Natural killer cell treated with Interleukin-12 subunit alpha and Interleukin-12 subunit beta and Interleukin-15 and Interleukin-18, amount 100 ng/mL, for 72 hours (primary cell): ENCODE measurements around the gene ZNF664. TPM values are rescaled to one million over a fixed set of nuclear protein-coding genes. Genes with fewer than 3 reads are reported as not detected.
A peak's percentile ranks its signal among the peaks of the same experiment; 100 is the strongest.

Experiments
- ATAC-seq, 2 donors: fragments of 150-1000 bp; cut with Tn5 transposase in 1 of 2; sonication (Bioruptor Pico), chemical (Tn5 transposase) in 1 of 2; 2 replicates each; pipeline ENCODE4 v1.10.0; 2021
- DNase-seq: peaks from one replicate; pipeline ENCODE4 v3.0.0; 2022; ENCODE audit warnings: low spot score
- H3K27ac Mint-ChIP-seq, 2 donors: 1 replicate in 1 of 2; 2 replicates in 1 of 2; pipeline ENCODE4 v1.8.0; 2022; ENCODE audit warnings: mixed read lengths in 2 of 2, mild to moderate bottlenecking in 1 of 2, moderate library complexity in 1 of 2
- H3K27me3 Mint-ChIP-seq, 2 donors: 1 replicate in 1 of 2; 2 replicates in 1 of 2; pipeline ENCODE4 v1.8.0; 2022; ENCODE audit warnings: mixed read lengths in 2 of 2
- H3K36me3 Mint-ChIP-seq: one replicate; pipeline ENCODE4 v1.8.0; 2022; ENCODE audit warnings: mixed read lengths
- H3K4me1 Mint-ChIP-seq, 2 donors: 1 replicate in 1 of 2; 2 replicates in 1 of 2; pipeline ENCODE4 v1.8.0; 2022; ENCODE audit warnings: low read depth in 2 of 2, mixed read lengths in 2 of 2, mild to moderate bottlenecking in 1 of 2
- H3K4me3 Mint-ChIP-seq: one replicate; pipeline ENCODE4 v1.8.0; 2022; ENCODE audit warnings: mixed read lengths
- H3K9me3 Mint-ChIP-seq: 2 replicates; pipeline ENCODE4 v1.8.0; 2022; ENCODE audit warnings: mixed read lengths
- total RNA-seq, 2 donors: library from RNA; stranded (reverse); gene quantifications; one replicate each; pipeline ENCODE4 v1.2.3, GENCODE V29; 2022

ZNF664 gene
- total RNA-seq, 2 donors from 2014 or later, result 41.0 to 45.5 TPM

- no peaks in the 10 kb centered on the region for H3K9me3 Mint-ChIP-seq
- no peak overlapping the region for H3K4me3 Mint-ChIP-seq
- H3K27ac Mint-ChIP-seq, result no peak overlapping the region
- DNase-seq, result no peak
- no peaks in the 10 kb centered on the region for H3K4me1 Mint-ChIP-seq
- H3K27me3 Mint-ChIP-seq, result peaks cover 9 to 23% of the 10 kb centered on the region in 2 donors
- no peaks in the 10 kb centered on the region for H3K36me3 Mint-ChIP-seq
- no peak for ATAC-seq
These were observed 63.2 kb downstream of the ZNF664 start for GRCh38 chr12:124036171-124036598.

- no peaks in the 10 kb centered on the region for H3K36me3 Mint-ChIP-seq
- no peak overlapping the region for H3K4me3 Mint-ChIP-seq
- peaks cover 9 to 23% of the 10 kb centered on the region in 2 donors for H3K27me3 Mint-ChIP-seq
- no peak overlapping the region for H3K27ac Mint-ChIP-seq
- ATAC-seq (peak in 1 of 2 donors; percentile 63), DNase-seq (no peak)
- no peaks in the 10 kb centered on the region for H3K9me3 Mint-ChIP-seq
- no peaks in the 10 kb centered on the region for H3K4me1 Mint-ChIP-seq
These were observed 63.7 kb downstream of the ZNF664 start for GRCh38 chr12:124036657-124037109.

GRCh38 chr12:124037331-124037730 is 64.3 kb downstream of the ZNF664 start:
- H3K27ac Mint-ChIP-seq, result no peak overlapping the region
- no peaks in the 10 kb centered on the region for H3K36me3 Mint-ChIP-seq
- no peak overlapping the region for H3K4me3 Mint-ChIP-seq
- no peaks in the 10 kb centered on the region for H3K4me1 Mint-ChIP-seq
- ATAC-seq (no peak), DNase-seq (no peak)
- no peaks in the 10 kb centered on the region for H3K9me3 Mint-ChIP-seq
- peaks cover 9 to 23% of the 10 kb centered on the region in 2 donors for H3K27me3 Mint-ChIP-seq

GRCh38 chr12:124039276-124039675 is 66.3 kb downstream of the ZNF664 start:
- DNase-seq, result no peak
- H3K4me3 Mint-ChIP-seq, result no peak overlapping the region
- no peaks in the 10 kb centered on the region for H3K9me3 Mint-ChIP-seq
- no peak for ATAC-seq
- H3K27ac Mint-ChIP-seq, result no peak overlapping the region
- H3K4me1 Mint-ChIP-seq, result no peaks in the 10 kb centered on the region
- peaks cover 9 to 25% of the 10 kb centered on the region in 2 donors for H3K27me3 Mint-ChIP-seq
- no peaks in the 10 kb centered on the region for H3K36me3 Mint-ChIP-seq

- Mint-ChIP-seq H3K36me3 (no peaks in the 10 kb centered on the region), H3K9me3 (no peaks in the 10 kb centered on the region), H3K27me3 (peaks cover 9 to 22% of the 10 kb centered on the region in 2 donors), H3K4me1 (no peaks in the 10 kb centered on the region), H3K27ac (no peak overlapping the region), H3K4me3 (no peak overlapping the region)
- ATAC-seq (no peak), DNase-seq (no peak)
These were observed 67.3 kb downstream of the ZNF664 start for GRCh38 chr12:124040291-124040690.

GRCh38 chr12:124040737-124041136 is 67.7 kb downstream of the ZNF664 start:
- DNase-seq, result no peak
- Mint-ChIP-seq H3K4me1 (no peaks in the 10 kb centered on the region), H3K4me3 (no peak overlapping the region), H3K36me3 (no peaks in the 10 kb centered on the region), H3K9me3 (no peaks in the 10 kb centered on the region), H3K27me3 (peaks cover 9 to 22% of the 10 kb centered on the region in 2 donors), H3K27ac (no peak overlapping the region)
- no peak for ATAC-seq

GRCh38 chr12:124041907-124042306 is 68.9 kb downstream of the ZNF664 start:
- Mint-ChIP-seq H3K4me3 (no peak overlapping the region), H3K36me3 (peaks cover 7% of the 10 kb centered on the region), H3K27me3 (peaks cover 5 to 16% of the 10 kb centered on the region in 2 donors), H3K27ac (no peak overlapping the region), H3K9me3 (no peaks in the 10 kb centered on the region), H3K4me1 (no peaks in the 10 kb centered on the region)
- ATAC-seq (no peak), DNase-seq (no peak)

GRCh38 chr12:124044021-124044420 is 71.0 kb downstream of the ZNF664 start:
- DNase-seq (no peak), ATAC-seq (no peak)
- H3K27me3 Mint-ChIP-seq, result peaks cover 0 to 5% of the 10 kb centered on the region in 2 donors
- H3K27ac Mint-ChIP-seq, result no peak overlapping the region
- no peaks in the 10 kb centered on the region for H3K4me1 Mint-ChIP-seq
- H3K36me3 Mint-ChIP-seq, result peaks cover 15% of the 10 kb centered on the region
- H3K9me3 Mint-ChIP-seq, result no peaks in the 10 kb centered on the region
- H3K4me3 Mint-ChIP-seq, result no peak overlapping the region

- H3K36me3 Mint-ChIP-seq, result peaks cover 15% of the 10 kb centered on the region
- H3K4me3 Mint-ChIP-seq, result no peak overlapping the region
- DNase-seq (no peak), ATAC-seq (no peak)
- no peaks in the 10 kb centered on the region for H3K9me3 Mint-ChIP-seq
- no peak overlapping the region for H3K27ac Mint-ChIP-seq
- H3K27me3 Mint-ChIP-seq, result peaks cover 0 to 4% of the 10 kb centered on the region in 2 donors
- no peaks in the 10 kb centered on the region for H3K4me1 Mint-ChIP-seq
These were observed 71.8 kb downstream of the ZNF664 start for GRCh38 chr12:124044809-124045321.

GRCh38 chr12:124045671-124046455 is 72.8 kb downstream of the ZNF664 start:
- ATAC-seq (no peak), DNase-seq (no peak)
- Mint-ChIP-seq H3K27ac (no peak overlapping the region), H3K4me1 (no peaks in the 10 kb centered on the region), H3K9me3 (no peaks in the 10 kb centered on the region), H3K36me3 (peaks cover 15% of the 10 kb centered on the region), H3K4me3 (no peak overlapping the region), H3K27me3 (peaks cover 0 to 4% of the 10 kb centered on the region in 2 donors)

- H3K9me3 Mint-ChIP-seq, result no peaks in the 10 kb centered on the region
- H3K27me3 Mint-ChIP-seq, result peaks cover 0 to 4% of the 10 kb centered on the region in 2 donors
- H3K4me1 Mint-ChIP-seq, result no peaks in the 10 kb centered on the region
- peaks cover 15% of the 10 kb centered on the region for H3K36me3 Mint-ChIP-seq
- H3K27ac Mint-ChIP-seq, result no peak overlapping the region
- no peak for ATAC-seq
- DNase-seq, result no peak
- H3K4me3 Mint-ChIP-seq, result no peak overlapping the region
These were observed 73.4 kb downstream of the ZNF664 start for GRCh38 chr12:124046456-124046740.

GRCh38 chr12:124047045-124047566 is 74.1 kb downstream of the ZNF664 start:
- no peak for ATAC-seq
- H3K36me3 Mint-ChIP-seq, result peaks cover 15% of the 10 kb centered on the region
- H3K27me3 Mint-ChIP-seq, result peaks cover 4 to 5% of the 10 kb centered on the region in 2 donors
- DNase-seq, result no peak
- H3K4me3 Mint-ChIP-seq, result no peak overlapping the region
- no peak overlapping the region for H3K27ac Mint-ChIP-seq
- H3K4me1 Mint-ChIP-seq, result no peaks in the 10 kb centered on the region
- H3K9me3 Mint-ChIP-seq, result no peaks in the 10 kb centered on the region

- Mint-ChIP-seq H3K4me1 (no peaks in the 10 kb centered on the region), H3K4me3 (no peak overlapping the region), H3K27ac (no peak overlapping the region), H3K27me3 (peaks cover 4 to 6% of the 10 kb centered on the region in 2 donors), H3K9me3 (no peaks in the 10 kb centered on the region), H3K36me3 (peaks cover 15% of the 10 kb centered on the region)
- DNase-seq (no peak), ATAC-seq (no peak)
These were observed 76.6 kb downstream of the ZNF664 start for GRCh38 chr12:124049451-124050094.

GRCh38 chr12:124053851-124054250 is 80.8 kb downstream of the ZNF664 start:
- ATAC-seq (no peak), DNase-seq (no peak)
- no peaks in the 10 kb centered on the region for H3K9me3 Mint-ChIP-seq
- peaks cover 4 to 6% of the 10 kb centered on the region in 2 donors for H3K27me3 Mint-ChIP-seq
- no peaks in the 10 kb centered on the region for H3K36me3 Mint-ChIP-seq
- H3K27ac Mint-ChIP-seq, result no peak overlapping the region
- no peaks in the 10 kb centered on the region for H3K4me1 Mint-ChIP-seq
- no peak overlapping the region for H3K4me3 Mint-ChIP-seq
